Measurements from ENCODE around the gene PRSS57. TPM values are rescaled to one million over a fixed set of nuclear protein-coding genes. Genes with fewer than 3 reads are reported as not detected.
"Not testable (repeated sequence)": the region's sequence is repeated elsewhere in the genome, so short reads cannot be mapped to it uniquely, and the experiment has no call there.

Gene PRSS57
- 1 to 10 TPM in 1 of 2 donors, under 1 TPM in 1; 0.33 to 1.1 TPM for total RNA-seq
- under 1 TPM in 1 of 2 donors, not detected in 1; 0.15 TPM for polyA plus RNA-seq (ENCODE audit: insufficient read length in 2 of 2)
- long read RNA-seq, donor 1: 0 reads
- long read RNA-seq, donor 2, partial matches to known transcripts: 0 of 1 reads
- long read RNA-seq, donor 2, other reads (novel, unspliced or antisense): 0 of 1 reads
- long read RNA-seq, donor 3: 0 reads
- long read RNA-seq, donor 4, partial matches to known transcripts: 0 of 1 reads
- long read RNA-seq, donor 4, other reads (novel, unspliced or antisense): 0 of 1 reads

DNA sequence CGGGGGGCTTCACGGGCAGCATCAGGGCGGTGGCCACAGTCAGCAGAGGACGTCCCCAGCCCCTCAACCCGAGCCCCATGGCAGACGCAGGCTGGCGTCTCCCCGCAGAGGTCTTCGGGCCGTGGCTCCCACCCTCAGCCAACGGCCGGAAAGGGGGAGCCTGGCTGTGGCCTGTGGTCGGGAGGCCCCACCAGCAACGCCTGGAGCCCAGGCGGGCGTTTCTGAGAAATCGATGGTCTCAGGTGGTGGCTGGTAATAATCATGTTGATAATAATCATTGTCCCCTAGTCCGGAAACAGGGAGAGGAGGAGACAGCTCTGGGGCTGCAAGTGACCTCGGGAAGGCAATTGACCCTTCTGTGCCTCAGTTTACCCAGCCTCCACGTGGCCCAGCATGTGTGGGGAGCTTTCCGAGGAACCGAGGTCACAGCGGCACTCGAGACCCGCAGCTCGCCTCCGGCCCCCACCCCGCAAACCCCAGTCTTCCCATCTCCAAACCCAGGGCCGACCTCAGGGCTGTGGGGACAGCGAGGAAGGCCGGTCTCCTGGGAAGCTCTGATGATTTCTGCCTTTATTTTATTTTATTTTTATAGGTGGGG, at the start of gene PRSS57:
PRSS57 (minus strand) TSS at position 101 of the 598 bp plus-strand sequence; CDS start at position 79, 22 bp downstream.
- WGBS (ENCODE audit: insufficient coverage): 75% methylated on average over 26 of the region's 31 CpGs
- Histone ChIP-seq H3K27me3 (ENCODE audit: control insufficient read depth, insufficient read depth, low read length) (peaks cover 8% of the 10 kb centered on the region), H3K9me3 (ENCODE audit: control insufficient read depth, insufficient read depth, low read length) (no peaks in the 10 kb centered on the region), H3K27ac (ENCODE audit: low read depth, low read length) (no peak within 1 kb of the TSS), H3K4me1 (ENCODE audit: control insufficient read depth, insufficient read depth, low read length) (no peaks in the 10 kb centered on the region), H3K4me3 (ENCODE audit: low read depth, low read length) (no peak within 1 kb of the TSS), H3K36me3 (ENCODE audit: control insufficient read depth, insufficient read depth, low read length) (no peaks in the 10 kb centered on the region)
- DNase-seq (ENCODE audit: low read depth in 4 of 6, low spot score in 6 of 6): no peak

- H3K4me1 ChIP-seq (ENCODE audit: control insufficient read depth, insufficient read depth, low read length): peaks cover 9% of the 10 kb centered on the region
- H3K27ac ChIP-seq (ENCODE audit: low read depth, low read length): peak overlapping the region; percentile 10
- H3K9me3 ChIP-seq (ENCODE audit: control insufficient read depth, insufficient read depth, low read length): peaks cover 3% of the 10 kb centered on the region
- no peak overlapping the region for H3K4me3 ChIP-seq (ENCODE audit: low read depth, low read length)
- no peaks in the 10 kb centered on the region for H3K27me3 ChIP-seq (ENCODE audit: control insufficient read depth, insufficient read depth, low read length)
- H3K36me3 ChIP-seq (ENCODE audit: control insufficient read depth, insufficient read depth, low read length): peaks cover 73% of the 10 kb centered on the region
- WGBS (ENCODE audit: insufficient coverage): 63% methylated on average over 9 of the region's 13 CpGs
- DNase-seq (ENCODE audit: low read depth in 4 of 6, low spot score in 6 of 6): peak in 1 of 6 donors; percentile 74
These were observed 48.0 kb upstream of the PRSS57 start for GRCh38 chr19:743168-743687.

GRCh38 chr19:742540-743075, 47.4 kb upstream of the PRSS57 start:
- DNase-seq (ENCODE audit: low read depth in 4 of 6, low spot score in 6 of 6): no peak
- H3K4me1 ChIP-seq (ENCODE audit: control insufficient read depth, insufficient read depth, low read length): peaks cover 9% of the 10 kb centered on the region
- H3K27me3 ChIP-seq (ENCODE audit: control insufficient read depth, insufficient read depth, low read length): no peaks in the 10 kb centered on the region
- WGBS (ENCODE audit: insufficient coverage): 89% methylated on average over 23 of the region's 24 CpGs
- H3K27ac ChIP-seq (ENCODE audit: low read depth, low read length): peak overlapping the region; percentile 10
- H3K4me3 ChIP-seq (ENCODE audit: low read depth, low read length): no peak overlapping the region
- H3K9me3 ChIP-seq (ENCODE audit: control insufficient read depth, insufficient read depth, low read length): no peaks in the 10 kb centered on the region
- peaks cover 70% of the 10 kb centered on the region for H3K36me3 ChIP-seq (ENCODE audit: control insufficient read depth, insufficient read depth, low read length)

GRCh38 chr19:741506-742131, 46.4 kb upstream of the PRSS57 start:
- Histone ChIP-seq H3K27ac (ENCODE audit: low read depth, low read length) (no peak overlapping the region), H3K36me3 (ENCODE audit: control insufficient read depth, insufficient read depth, low read length) (peaks cover 70% of the 10 kb centered on the region), H3K4me1 (ENCODE audit: control insufficient read depth, insufficient read depth, low read length) (peaks cover 9% of the 10 kb centered on the region), H3K4me3 (ENCODE audit: low read depth, low read length) (no peak overlapping the region), H3K27me3 (ENCODE audit: control insufficient read depth, insufficient read depth, low read length) (no peaks in the 10 kb centered on the region), H3K9me3 (ENCODE audit: control insufficient read depth, insufficient read depth, low read length) (no peaks in the 10 kb centered on the region)
- WGBS (ENCODE audit: insufficient coverage): 73% methylated on average over 17 of the region's 19 CpGs
- no peak for DNase-seq (ENCODE audit: low read depth in 4 of 6, low spot score in 6 of 6)

DNA sequence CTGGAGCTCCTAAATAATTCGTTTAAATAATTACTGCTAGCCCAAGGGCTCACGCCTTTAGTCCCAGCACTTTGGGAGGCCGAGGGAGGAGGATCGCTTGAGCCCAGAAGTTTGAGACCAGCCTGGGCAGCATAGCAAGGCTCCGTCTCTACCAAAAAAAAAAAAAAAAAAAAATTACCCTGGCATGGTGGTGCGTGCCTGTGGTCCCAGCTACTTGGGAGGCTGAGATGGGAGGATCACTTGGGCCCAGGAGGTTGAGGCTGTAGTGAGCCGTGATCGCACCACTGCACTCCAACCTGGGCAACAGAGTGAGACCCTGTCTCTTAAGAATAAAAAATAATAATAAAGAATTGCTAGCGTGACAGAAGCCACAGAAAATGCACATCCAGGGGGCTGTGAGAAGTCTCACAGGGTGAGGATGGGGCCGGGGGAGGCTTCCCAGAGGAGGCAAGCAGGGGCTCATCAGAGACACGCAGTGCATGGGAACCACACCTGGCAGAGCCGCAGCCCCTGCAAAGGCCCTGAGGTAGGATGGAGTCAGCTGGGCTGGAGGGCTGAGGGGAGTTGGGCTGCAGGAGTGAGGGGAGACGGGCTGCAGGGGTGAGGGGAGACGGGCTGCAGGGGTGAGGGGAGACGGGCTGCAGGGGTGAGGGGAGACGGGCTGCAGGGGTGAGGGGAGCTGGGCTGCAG, 45.7 kb upstream of the PRSS57 start:
- not testable (repeated sequence) for H3K9me3 ChIP-seq (ENCODE audit: control insufficient read depth, insufficient read depth, low read length); H3K27ac ChIP-seq (ENCODE audit: low read depth, low read length); DNase-seq (ENCODE audit: low read depth in 4 of 6, low spot score in 6 of 6); H3K27me3 ChIP-seq (ENCODE audit: control insufficient read depth, insufficient read depth, low read length); H3K4me3 ChIP-seq (ENCODE audit: low read depth, low read length); H3K4me1 ChIP-seq (ENCODE audit: control insufficient read depth, insufficient read depth, low read length)
- peaks cover 70% of the 10 kb centered on the region for H3K36me3 ChIP-seq (ENCODE audit: control insufficient read depth, insufficient read depth, low read length)
- WGBS (ENCODE audit: insufficient coverage): 80% methylated on average over 11 of the region's 16 CpGs

GRCh38 chr19:739998-740715, 44.9 kb upstream of the PRSS57 start:
- H3K4me3 ChIP-seq (ENCODE audit: low read depth, low read length): no peak overlapping the region
- H3K9me3 ChIP-seq (ENCODE audit: control insufficient read depth, insufficient read depth, low read length): no peaks in the 10 kb centered on the region
- no peak for DNase-seq (ENCODE audit: low read depth in 4 of 6, low spot score in 6 of 6)
- WGBS (ENCODE audit: insufficient coverage): 76% methylated on average over 36 of the region's 36 CpGs
- H3K27ac ChIP-seq (ENCODE audit: low read depth, low read length): no peak overlapping the region
- peaks cover 9% of the 10 kb centered on the region for H3K4me1 ChIP-seq (ENCODE audit: control insufficient read depth, insufficient read depth, low read length)
- H3K27me3 ChIP-seq (ENCODE audit: control insufficient read depth, insufficient read depth, low read length): no peaks in the 10 kb centered on the region
- H3K36me3 ChIP-seq (ENCODE audit: control insufficient read depth, insufficient read depth, low read length): peaks cover 74% of the 10 kb centered on the region

GRCh38 chr19:738509-739128, 43.4 kb upstream of the PRSS57 start:
- Histone ChIP-seq H3K4me1 (ENCODE audit: control insufficient read depth, insufficient read depth, low read length) (peaks cover 11% of the 10 kb centered on the region), H3K9me3 (ENCODE audit: control insufficient read depth, insufficient read depth, low read length) (no peaks in the 10 kb centered on the region), H3K4me3 (ENCODE audit: low read depth, low read length) (no peak overlapping the region), H3K36me3 (ENCODE audit: control insufficient read depth, insufficient read depth, low read length) (peaks cover 89% of the 10 kb centered on the region), H3K27me3 (ENCODE audit: control insufficient read depth, insufficient read depth, low read length) (no peaks in the 10 kb centered on the region), H3K27ac (ENCODE audit: low read depth, low read length) (no peak overlapping the region)
- no peak for DNase-seq (ENCODE audit: low read depth in 4 of 6, low spot score in 6 of 6)
- WGBS (ENCODE audit: insufficient coverage): 93% methylated on average over 23 of the region's 23 CpGs

DNA sequence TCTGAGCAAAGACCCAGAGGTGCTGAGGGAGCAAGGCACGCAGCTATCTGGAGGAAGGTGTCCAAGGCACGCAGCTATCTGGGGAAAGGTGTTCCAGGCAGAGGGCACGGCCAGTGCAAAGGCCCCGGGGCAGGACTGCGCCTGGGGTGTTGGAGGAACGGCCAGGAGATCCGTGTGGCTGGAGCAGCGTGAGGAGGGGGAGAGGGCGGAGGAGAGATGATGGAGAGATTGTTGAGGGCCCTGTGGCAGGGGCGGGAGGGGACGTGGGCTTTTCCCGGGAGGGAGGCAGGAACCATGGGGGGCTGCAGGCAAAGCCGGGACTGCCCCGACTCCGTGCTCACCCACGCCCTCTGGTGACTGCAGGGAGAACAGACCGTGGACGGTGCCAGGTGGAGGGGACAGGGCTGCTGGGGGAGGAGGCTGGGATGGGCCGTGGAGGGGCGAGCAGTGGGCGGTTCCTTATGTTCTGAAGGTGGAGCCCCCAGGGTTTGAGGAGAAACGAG, 42.4 kb upstream of the PRSS57 start:
- peak in 1 of 6 donors; percentile 37 for DNase-seq (ENCODE audit: low read depth in 4 of 6, low spot score in 6 of 6)
- H3K9me3 ChIP-seq (ENCODE audit: control insufficient read depth, insufficient read depth, low read length): no peaks in the 10 kb centered on the region
- 39% methylated on average over 22 of the region's 22 CpGs for WGBS (ENCODE audit: insufficient coverage)
- H3K27me3 ChIP-seq (ENCODE audit: control insufficient read depth, insufficient read depth, low read length): no peaks in the 10 kb centered on the region
- peaks cover 3% of the 10 kb centered on the region for H3K4me1 ChIP-seq (ENCODE audit: control insufficient read depth, insufficient read depth, low read length)
- H3K27ac ChIP-seq (ENCODE audit: low read depth, low read length): no peak overlapping the region
- H3K36me3 ChIP-seq (ENCODE audit: control insufficient read depth, insufficient read depth, low read length): peaks cover 89% of the 10 kb centered on the region
- no peak overlapping the region for H3K4me3 ChIP-seq (ENCODE audit: low read depth, low read length)

Data from spinal cord (tissue), 10 donors.